ENCODE results near the gene SKIL. TPM values are rescaled to one million over a fixed set of nuclear protein-coding genes. Genes with fewer than 3 reads are reported as not detected.

SKIL gene
- 10 to 100 TPM; 16.9 to 41.3 TPM for total RNA-seq

- Histone ChIP-seq H3K4me1 (peaks cover 3% of the 10 kb centered on the region), H3K9me3 (no peaks in the 10 kb centered on the region), H3K27ac (peak within 1 kb of the TSS; percentile 88), H3K27me3 (no peaks in the 10 kb centered on the region), H3K9ac (ENCODE audit: low read depth in 2 of 2, low read length in 2 of 2) (peak within 1 kb of the TSS; percentile 91 to 92), H3K36me3 (no peaks in the 10 kb centered on the region), H3K4me3 (peak within 1 kb of the TSS; percentile 93)
- no peak for TF ChIP-seq CTCF (IDR thresholded peaks at IDR 0.05)
- intact Hi-C loops (cut with DNase I), result no loop called here
- DNase-seq, result peak; percentile 96
Measured at GRCh38 chr3:170357176-170358041, at the start of gene SKIL. Gene SKIL (plus strand): TSS chr3:170357715. CDS start chr3:170360332, 2,617 bp downstream.

GRCh38 chr3:170309046-170309445 lies 48.5 kb upstream of the SKIL start:
- Histone ChIP-seq H3K27ac (no peak overlapping the region), H3K9me3 (no peaks in the 10 kb centered on the region), H3K4me3 (no peak overlapping the region), H3K9ac (ENCODE audit: low read depth in 2 of 2, low read length in 2 of 2) (no peak overlapping the region), H3K4me1 (no peaks in the 10 kb centered on the region), H3K27me3 (no peaks in the 10 kb centered on the region), H3K36me3 (no peaks in the 10 kb centered on the region)
- no peak for TF ChIP-seq CTCF (IDR thresholded peaks at IDR 0.05)
- intact Hi-C loops (cut with DNase I), result no loop called here
- no peak for DNase-seq

- intact Hi-C loops (cut with DNase I), result loop anchor here (10.0 kb wide), 2 partner anchors 47 to 497 kb away; no protein-coding TSS in a partner anchor
- Histone ChIP-seq H3K9me3 (no peaks in the 10 kb centered on the region), H3K4me3 (no peak overlapping the region), H3K9ac (ENCODE audit: low read depth in 2 of 2, low read length in 2 of 2) (no peak overlapping the region), H3K27ac (no peak overlapping the region), H3K27me3 (no peaks in the 10 kb centered on the region), H3K4me1 (no peaks in the 10 kb centered on the region), H3K36me3 (no peaks in the 10 kb centered on the region)
- TF ChIP-seq CTCF (IDR thresholded peaks at IDR 0.05), result no peak
- DNase-seq, result no peak
Measured at GRCh38 chr3:170317954-170318353, 39.6 kb upstream of the SKIL start.

- intact Hi-C loops (cut with DNase I), result no loop called here
- Histone ChIP-seq H3K9me3 (no peaks in the 10 kb centered on the region), H3K4me3 (no peak overlapping the region), H3K27ac (no peak overlapping the region), H3K9ac (ENCODE audit: low read depth in 2 of 2, low read length in 2 of 2) (no peak overlapping the region), H3K4me1 (no peaks in the 10 kb centered on the region), H3K27me3 (no peaks in the 10 kb centered on the region), H3K36me3 (no peaks in the 10 kb centered on the region)
- no peak for TF ChIP-seq CTCF (IDR thresholded peaks at IDR 0.05)
- no peak for DNase-seq
Measured at GRCh38 chr3:170320461-170321121, 36.9 kb upstream of the SKIL start.

- intact Hi-C loops (cut with DNase I), result no loop called here
- Histone ChIP-seq H3K4me3 (no peak overlapping the region), H3K4me1 (no peaks in the 10 kb centered on the region), H3K27ac (no peak overlapping the region), H3K36me3 (no peaks in the 10 kb centered on the region), H3K27me3 (no peaks in the 10 kb centered on the region), H3K9me3 (no peaks in the 10 kb centered on the region), H3K9ac (ENCODE audit: low read depth in 2 of 2, low read length in 2 of 2) (no peak overlapping the region)
- no peak for DNase-seq
- no peak for TF ChIP-seq CTCF (IDR thresholded peaks at IDR 0.05)
Measured at GRCh38 chr3:170321321-170322034, 36.0 kb upstream of the SKIL start.
